HG03103 (cell line): Measurements from ENCODE around the gene ASL.
A peak's percentile ranks its signal among the peaks of the same experiment; 100 is the strongest.
"Not testable (repeated sequence)": the region's sequence is repeated elsewhere in the genome, so short reads cannot be mapped to it uniquely, and the experiment has no call there.

Experiments
- ATAC-seq: cut with Tn5 transposase; IDR thresholded peaks from one replicate; pipeline ENCODE4 v1.9.1; 2021; ENCODE audit warnings: low read depth; ENCODE audit not compliant: unreplicated experiment

The ASL gene

DNA sequence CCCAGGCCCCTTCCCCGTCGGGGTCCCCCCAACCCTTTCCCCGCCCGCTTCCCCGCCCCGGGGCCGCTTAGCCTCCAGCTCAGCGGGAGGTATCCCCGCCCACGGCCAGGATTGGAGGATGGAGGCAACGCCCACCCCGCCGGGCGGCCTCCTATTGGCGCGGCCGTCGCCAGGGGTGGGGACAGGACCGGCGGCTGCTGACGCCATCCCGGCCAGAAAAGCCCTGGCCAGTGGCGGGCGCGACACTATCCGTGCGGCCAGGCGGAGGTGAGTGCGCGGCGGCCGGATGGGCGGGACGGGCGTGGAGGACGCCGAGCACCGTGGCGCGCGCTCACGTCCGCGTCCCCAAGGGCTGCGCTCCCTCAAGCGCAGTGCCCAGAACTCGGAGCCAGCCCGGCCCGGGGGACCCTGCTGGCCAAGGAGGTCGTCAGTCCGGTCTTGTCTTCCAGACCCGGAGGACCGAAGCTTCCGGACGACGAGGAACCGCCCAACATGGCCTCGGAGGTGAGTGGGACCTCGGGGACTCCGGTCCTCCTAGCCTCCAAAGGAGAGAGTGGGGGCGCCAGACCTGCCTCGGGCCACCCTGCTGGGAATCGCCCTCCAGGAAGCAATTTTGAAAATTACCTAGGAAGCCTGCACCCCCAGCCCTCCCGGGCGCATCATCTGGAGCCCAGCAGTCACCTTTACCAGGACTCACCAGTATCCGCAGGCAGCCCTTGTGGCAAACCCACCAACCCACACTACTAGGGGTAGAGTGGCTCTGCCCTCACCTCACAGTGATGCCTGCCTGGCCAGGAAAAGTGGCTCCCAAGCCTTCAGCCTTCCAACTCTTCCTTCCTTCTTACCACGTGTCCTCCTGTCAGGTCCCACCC is at the start of gene ASL:
Gene ASL (plus strand): TSS at position 230 of the 872 bp plus-strand sequence. CDS start 263 bp downstream, at position 493.
- peak; percentile 99 for ATAC-seq

DNA sequence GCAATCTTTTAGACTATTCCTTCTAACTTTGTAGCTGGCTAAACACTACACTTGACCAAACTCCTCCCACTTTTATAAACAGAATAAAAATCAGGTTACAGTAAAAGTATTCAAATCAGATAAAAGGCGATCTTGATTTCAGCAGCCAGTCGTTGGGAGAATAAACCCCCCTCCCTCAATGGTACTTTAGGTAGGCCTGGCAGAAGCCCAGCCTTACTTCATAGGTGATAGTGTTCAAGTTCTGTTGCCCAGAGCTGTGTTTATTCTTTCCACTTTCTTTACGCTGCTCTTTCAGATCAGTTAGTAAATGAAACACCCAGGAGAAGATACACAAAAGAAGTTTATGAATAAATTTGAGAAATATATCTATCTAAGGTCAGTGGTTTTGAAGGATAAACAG is 47.3 kb upstream of the ASL start:
- not testable (repeated sequence) for ATAC-seq

DNA sequence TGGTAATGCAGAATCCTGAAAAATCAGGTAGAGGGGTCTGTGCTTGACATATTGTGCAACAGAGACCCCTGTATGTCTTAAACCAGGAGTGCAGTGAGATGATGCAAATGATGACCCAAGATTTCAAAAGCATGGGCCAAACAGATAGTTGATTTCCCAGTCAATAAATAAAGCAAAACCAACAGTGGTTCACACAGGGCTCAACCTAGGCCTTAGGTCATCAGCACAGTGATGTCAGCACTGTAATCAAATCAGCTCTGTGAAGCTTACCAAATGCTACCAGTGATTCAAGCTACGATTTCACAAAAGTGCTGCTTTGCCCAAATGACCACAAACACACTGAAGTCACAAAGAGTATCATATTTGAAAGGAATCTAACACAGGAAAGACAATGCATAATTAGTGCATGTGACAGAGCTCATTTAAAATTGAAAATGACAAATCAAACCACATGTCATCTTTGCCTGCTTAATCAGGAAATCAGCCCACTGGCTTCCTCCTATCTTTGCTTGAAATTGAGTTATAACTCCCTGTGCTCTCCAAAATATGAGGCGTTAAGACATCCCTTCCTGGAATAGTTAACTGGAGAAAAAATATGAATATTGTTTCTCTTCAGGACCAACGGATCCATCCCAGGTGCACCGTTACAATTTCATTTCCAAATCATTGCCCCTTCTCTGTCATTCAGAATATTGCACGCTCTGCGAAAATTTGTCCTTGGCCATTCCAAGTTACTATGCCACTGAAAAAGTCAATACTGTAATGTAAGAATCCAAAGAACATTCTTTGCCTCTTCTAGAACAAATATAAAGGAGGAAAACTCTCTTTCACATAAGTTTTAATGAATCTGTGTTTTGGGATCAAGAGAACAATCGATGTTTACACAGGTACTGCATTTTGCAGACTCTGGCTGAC is 41.9 kb upstream of the ASL start:
- no peak for ATAC-seq

DNA sequence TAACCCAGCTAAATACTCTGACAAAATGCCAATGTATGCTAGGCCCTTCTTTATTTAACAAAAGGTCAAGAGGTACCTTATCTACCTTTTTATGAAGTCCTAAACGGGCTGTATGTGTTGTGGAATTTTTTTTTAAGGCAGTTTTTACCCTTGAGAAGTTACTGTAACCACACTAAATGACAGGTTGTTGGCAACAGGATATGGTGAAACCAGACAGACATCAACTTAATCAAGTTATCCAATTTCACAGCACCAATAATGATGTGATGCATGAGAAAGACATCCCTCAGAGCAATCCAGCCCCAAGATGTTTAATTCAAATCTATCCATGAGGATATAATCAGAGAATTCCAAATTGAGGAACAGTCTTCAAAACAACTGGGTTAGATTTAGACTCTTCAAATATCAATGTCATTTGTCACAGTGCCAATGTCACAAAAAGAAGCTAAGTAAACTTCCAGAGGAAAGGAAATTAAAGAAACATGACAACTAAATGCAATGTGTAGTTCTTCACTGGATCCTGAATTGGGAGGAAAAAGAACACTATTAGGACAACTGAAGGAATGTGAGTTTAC is 41.1 kb upstream of the ASL start:
- ATAC-seq, result not testable (repeated sequence)

DNA sequence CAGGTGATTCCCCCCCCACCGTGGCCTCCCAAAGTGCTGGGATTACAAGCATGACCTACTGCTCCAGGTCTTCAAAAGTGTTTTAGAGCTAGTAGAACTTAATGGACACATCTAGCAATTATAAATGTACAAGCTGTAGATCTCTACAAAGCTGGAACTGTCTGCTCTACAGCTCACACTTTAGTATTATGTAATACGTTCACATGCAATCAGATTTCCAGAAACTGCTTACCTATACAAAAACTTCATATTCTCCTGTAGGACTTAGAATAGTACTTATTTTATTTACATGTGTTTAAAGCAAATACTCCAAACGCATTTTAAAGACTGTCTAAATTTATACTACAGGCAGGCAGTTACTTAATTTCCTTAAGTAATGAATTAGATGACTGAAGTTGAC is 39.2 kb upstream of the ASL start:
- no peak for ATAC-seq

DNA sequence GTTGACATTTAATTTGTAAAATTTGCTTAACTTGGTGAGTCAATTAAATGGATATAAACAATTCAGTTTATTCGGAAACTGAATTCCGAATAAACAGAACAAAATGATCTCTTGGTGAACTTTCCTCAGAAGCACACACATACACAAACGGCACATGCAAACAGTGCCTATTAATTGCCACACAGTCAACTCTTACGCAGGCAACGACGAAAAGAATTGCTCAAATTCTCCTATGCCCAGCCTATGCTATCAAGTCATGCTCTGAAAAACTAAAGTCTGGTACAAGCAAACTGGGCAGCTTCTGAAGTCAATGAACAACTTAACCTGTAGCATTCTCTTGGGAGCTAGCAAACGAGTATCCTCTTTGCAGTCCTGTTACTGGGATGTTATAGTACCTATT is 38.8 kb upstream of the ASL start:
- no peak for ATAC-seq

DNA sequence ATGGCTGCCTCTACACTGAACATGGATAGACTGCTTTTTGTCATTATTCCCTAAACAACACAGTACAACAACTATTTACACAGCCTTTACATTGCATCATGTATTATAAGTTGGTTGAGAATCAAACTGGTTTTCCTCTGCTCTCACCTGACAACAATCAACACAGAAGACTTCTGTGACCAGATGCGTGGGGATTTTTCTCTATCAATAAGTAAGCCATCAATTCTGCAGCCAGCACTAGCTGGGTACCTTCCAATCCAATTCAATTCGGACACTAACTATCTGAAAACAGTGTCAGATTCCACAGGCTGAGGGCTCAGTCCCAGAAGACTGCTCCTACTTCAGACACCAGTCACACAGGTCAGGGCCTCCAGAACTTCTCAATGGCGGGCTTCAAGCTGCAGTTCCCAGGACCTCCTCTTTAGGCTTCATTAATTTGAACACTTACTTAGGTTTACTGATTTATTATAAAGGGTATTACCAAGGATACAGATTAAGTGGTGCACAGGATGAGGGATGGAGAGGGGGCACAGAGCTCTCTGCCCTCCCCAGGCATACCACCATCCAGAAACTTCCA is 36.4 kb upstream of the ASL start:
- ATAC-seq, result no peak

DNA sequence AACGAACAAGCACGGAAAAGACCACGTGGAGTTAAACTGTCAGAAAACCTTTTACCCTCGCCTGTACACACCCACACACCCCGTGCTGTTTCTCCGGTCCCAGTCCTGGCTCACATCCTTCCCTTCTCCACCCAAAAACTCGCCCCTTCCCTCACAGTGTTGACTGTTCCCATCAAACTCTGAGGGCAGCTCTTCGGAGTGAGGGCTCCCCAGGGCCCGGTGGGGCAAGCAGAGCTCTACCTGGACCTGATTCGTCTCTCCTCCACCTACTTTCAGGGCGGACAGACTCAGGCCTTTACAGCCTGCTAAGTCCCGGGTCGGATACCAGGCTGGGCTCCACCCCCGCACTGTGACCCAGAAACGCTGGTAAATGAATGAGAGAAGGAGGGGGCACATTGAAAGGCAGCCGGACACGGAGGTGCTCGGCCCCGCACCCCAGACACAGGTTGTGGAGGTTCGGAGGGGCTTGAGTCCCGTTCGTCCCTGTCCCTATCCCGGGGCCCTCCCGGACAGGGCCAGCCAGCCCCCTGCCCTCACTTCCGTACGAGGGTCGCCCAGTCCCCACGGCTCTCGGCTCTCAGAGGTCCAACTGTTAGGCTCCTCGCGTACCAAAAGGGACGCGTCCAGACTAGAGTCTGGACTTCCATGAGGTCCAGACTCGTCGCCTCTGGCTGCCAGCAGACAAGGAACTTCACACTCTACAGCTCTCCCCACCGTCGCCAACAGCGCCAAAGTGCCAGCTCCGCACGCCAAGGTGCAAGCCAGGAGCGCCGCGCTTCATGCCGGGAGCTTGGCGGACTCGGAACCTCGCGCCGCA is 31.7 kb upstream of the ASL start:
- no peak for ATAC-seq

DNA sequence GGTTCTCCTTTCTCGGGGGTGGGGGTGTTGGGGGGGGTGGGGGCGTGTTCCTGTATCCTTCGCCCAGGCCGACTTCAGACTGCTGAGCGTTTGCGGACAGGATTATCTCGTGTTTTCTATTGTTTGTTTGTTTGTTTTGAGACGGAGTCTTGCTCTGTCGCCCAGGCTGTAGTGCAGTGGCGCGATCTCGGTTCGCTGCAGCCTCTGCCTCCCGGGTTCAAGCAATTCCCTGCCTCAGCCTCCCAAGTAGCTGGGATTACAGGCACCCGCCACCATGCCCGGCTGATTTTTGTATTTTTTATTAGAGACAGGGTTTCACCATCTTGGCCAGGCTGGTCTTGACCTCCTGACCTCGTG is 31.1 kb upstream of the ASL start:
- not testable (repeated sequence) for ATAC-seq

DNA sequence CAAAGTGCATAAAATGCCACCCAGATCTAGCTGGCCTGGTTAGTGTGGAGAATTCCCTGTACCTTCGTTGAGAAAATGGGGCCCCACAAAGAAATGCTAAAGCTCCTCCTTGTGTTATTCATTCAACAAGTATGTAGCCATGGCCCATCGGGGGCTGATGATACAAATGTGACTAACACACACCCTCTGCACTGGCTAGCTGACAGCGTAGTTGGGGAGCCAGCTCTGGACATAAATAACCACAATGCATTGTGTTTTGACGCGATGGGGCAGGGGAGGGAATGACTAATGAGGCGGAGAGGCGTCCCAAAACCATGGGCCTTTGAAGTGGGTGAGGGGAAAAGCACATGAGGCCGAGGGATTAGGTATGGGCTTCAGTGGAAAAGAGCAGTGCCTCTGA is 28.2 kb upstream of the ASL start:
- ATAC-seq, result no peak

DNA sequence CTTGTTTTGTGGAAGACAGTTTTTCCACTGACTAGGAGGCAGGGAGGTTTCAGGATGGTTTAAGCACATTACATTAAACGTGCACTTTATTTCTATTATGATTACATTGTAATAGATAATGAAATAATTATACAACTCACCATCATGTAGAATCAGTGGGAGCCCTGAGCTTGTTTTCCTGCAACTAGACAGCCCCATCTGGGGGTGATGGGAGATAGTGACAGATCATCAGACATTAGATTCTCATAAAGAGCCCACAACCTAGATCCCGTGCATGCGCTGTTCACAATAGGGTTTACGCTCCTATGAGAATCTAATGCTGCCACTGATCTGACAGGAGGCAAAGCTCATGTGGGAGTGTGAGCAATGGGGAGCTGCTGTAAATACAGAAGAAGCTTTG is 25.7 kb upstream of the ASL start:
- not testable (repeated sequence) for ATAC-seq

DNA sequence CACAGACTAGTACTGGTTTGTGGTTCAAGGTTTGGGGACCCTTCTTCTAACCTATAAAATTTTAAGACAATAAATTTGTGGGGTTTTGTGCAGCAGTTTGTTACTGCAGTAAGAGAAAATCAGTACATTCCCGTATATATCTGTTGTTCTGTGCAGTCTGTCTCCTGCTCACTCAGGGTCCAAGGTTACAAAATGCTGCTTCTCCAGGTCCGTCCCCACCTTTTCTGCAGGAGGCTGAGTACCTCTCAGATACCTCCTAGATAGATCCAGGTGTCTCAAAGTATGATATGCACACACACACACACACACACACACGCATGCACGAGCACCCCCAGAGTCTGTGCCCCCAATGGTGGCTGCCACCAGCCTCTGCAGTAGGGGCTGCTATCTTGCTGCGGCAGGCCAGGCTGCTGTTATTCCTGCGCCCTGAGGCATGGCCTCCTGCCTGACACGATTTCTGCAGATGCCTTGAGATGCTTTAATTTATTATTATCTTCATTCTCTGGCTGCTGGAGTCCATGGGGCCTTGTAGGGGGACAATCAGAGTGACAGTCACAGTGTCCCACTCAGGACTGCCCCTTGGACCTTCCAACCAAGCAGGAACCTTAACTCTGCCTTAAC is 25.2 kb upstream of the ASL start:
- ATAC-seq, result no peak

DNA sequence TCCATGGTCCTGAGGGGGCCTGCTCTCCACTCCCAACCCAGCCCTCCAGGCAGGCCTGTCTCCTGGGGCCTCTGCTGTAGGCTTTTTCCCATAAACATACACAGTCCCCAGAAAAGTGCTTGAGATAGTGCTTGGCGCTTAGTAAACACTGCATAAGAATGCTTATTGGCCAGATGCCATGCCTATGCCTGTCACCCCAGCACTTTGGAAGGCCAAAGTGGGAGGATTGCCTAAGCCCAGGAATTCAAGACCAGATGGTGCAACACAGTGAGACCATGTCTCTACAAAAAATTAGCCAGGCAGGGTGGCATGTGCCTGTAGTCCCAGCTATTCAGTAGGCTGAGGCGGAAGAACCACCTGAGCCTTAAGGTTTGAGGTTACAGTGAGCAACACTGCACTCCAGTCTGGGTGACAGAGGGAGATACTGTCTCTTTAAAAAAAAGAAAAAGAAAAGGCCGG is 24.6 kb upstream of the ASL start:
- ATAC-seq, result no peak

DNA sequence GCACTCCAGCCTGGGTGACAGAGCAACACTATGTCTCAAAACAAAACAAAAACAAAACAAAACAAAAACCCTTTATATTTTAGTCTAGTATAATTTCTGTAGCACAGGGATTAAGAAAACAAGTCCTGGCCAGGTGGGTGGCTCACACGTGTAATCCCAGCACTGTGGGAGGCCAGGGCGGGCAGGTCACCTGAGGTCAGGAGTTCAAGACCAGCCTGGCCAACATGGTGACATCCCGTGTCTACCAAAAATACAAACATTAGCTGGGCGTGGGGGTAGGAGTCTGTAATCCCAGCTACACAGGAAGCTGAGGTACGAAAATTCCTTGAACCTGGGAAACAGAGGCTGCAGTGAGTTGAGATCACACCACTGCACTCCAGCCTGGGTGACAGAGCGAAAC is 23.2 kb upstream of the ASL start:
- ATAC-seq, result no peak

DNA sequence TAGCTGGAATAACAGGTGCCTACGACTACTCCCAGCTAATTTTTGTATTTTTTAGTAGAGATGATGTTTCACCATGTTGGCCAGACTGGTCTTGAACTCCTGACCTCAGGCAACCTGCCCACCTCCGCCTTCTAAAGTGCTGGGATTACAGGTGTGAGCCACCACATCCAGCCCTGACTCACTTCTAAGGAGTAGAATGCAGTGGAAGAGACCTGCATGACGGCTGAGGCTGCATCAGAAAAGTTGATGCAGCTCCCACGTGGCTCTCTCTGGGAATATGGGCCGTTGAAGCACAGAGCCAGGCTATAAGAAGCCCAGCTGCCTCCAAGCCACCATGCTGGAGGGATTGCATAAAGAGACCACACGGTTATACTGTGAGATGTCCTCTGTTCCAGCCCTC is 21.6 kb upstream of the ASL start:
- no peak for ATAC-seq

DNA sequence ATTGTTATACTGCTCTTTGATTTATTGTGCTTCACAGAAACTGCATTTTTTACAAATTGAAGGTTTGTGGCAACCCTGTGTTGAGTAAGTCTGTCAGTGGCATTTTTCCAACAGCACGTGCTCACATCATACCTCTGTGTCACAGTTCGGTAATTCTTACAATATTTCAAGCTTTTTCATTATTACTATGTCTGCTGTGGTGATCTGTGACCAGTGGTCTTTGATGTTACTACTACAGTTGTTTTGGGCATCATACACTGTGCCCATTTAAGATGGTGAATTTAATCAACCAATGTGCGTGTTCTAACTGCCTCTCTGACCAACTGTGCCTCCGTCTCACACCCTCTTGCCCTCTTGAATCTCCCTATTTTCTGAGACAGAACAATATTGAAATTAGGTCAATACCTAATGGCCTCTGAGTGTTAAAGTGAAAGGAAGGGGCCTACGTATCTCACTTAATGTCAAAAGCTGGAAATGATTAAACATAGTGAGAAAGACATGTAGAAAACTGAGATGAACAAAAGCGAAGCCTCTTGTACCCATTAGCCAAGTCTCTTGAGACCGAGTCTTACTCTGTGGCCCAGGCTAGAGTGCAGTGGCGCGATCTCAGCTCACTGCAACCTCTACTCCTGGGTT is 20.2 kb upstream of the ASL start:
- peak; percentile 53 for ATAC-seq

DNA sequence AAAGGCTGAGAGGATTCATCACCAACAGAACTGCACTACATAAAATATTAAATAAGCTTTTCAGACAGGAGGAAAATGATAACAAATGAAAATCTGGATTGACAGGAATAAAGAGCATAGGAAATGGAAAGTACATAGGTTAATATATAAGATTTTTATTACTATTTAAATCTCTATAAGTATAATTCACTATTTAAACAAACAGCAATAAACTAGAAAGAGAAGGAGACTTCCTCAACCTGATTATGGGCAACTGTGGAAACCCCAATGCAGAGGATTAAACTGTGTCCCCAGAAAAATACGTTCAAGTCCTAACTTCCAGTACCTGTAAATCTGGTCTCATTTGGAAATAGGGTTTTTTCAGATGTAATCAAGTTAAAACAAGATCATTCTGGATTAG is 14.8 kb upstream of the ASL start:
- no peak for ATAC-seq

DNA sequence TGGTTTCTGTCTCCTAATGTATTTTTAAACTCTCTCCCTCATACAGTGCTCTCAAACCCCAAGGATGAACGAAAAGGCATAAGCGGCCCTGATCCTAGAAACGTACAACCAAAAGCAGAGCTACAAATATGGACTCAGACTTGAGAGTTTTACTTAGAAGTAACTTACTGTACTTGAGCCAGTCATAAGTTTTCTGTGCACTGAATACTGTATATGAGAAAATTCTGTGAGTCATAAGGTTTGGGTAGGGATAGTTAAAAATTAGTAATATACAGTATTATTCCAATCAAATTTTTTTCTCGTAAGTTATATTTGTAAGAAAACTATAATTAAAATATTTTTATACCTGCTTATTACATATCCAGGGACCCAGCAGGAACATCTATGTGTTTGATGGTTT is 5.9 kb upstream of the ASL start:
- no peak for ATAC-seq

DNA sequence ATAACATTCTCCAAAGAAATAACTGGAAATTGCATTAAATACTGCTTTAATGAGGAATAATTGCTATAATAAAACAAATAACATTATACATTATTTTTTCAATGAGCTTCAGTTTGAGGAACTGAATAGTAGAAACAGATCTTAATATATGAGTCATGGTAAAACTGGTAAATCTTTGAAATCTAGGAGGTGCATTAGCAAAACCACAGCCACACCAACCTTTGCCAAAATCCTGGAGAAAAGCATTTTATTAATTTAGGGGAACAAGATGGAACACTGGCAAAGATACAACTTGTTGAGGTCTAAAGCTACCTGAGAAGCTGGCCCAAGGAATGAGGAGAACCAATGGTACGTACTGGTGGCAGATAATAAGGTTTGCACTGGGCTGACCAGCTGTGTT is 5.4 kb upstream of the ASL start:
- no peak for ATAC-seq
